Left lobe of liver (tissue), 2 donors: ENCODE measurements around the gene ARHGEF10L. TPM values are rescaled to one million over a fixed set of nuclear protein-coding genes. Genes with fewer than 3 reads are reported as not detected.
A peak's percentile ranks its signal among the peaks of the same experiment; 100 is the strongest.
"Not testable (repeated sequence)": the region's sequence is repeated elsewhere in the genome, so short reads cannot be mapped to it uniquely, and the experiment has no call there.

Source experiments
- ATAC-seq: fragments of 200-7000 bp; cut with Tn5 transposase; one replicate; pipeline ENCODE4 v1.9.1; 2020; ENCODE audit warnings: mild to moderate bottlenecking, moderate library complexity
- DNase-seq: peaks from one replicate; pipeline ENCODE4 v3.0.0-alpha.2; 2020; ENCODE audit warnings: low spot score
- total RNA-seq: library from RNA; stranded (reverse); gene quantifications from one replicate; pipeline ENCODE4 v1.2.1, GENCODE V29; 2021
- donor health status: DM: no; HTN: no; CAD: no; lungs with moderate emphysema.
- donor health status: DM: no; HTN: yes; CAD: no.

The ARHGEF10L gene
- total RNA-seq, 1 donor from 2014 or later = 126 TPM

GRCh38 chr1:17725811-17726582, 186.5 kb downstream of the ARHGEF10L start:
- ATAC-seq (no peak), DNase-seq (no peak)

- DNase-seq (no peak), ATAC-seq (no peak)
Observed at GRCh38 chr1:17728123-17728712, 188.7 kb downstream of the ARHGEF10L start.

GRCh38 chr1:17729248-17729647, 189.8 kb downstream of the ARHGEF10L start:
- ATAC-seq = no peak
- DNase-seq = no peak

- DNase-seq (no peak), ATAC-seq (no peak)
Observed at GRCh38 chr1:17729909-17730308, 190.4 kb downstream of the ARHGEF10L start.

GRCh38 chr1:17731460-17731859, 192.0 kb downstream of the ARHGEF10L start:
- DNase-seq = no peak
- ATAC-seq = no peak

- no peak for DNase-seq
- no peak for ATAC-seq
Observed at GRCh38 chr1:17732475-17732874, 193.0 kb downstream of the ARHGEF10L start.

DNA sequence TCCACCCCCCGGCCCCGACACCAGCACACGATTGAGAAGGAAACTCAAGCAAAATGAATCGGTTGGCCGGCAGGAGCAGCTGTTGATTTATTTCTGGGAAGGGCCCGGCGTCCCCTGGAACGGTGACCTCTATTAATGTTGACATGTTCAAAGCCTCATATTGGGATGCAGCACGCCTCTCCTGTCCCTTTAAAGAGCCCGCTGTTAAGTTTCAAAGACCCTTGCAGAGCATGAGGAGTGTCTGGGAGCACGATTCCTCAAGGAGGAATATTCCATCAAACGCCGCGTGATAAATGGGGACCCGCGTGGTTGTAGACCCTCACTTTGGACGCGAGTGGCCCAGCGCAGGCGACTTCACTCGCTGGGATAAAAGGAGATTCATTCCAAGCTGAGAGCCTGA, 194.2 kb downstream of the ARHGEF10L start:
- DNase-seq (no peak), ATAC-seq (no peak)

DNA sequence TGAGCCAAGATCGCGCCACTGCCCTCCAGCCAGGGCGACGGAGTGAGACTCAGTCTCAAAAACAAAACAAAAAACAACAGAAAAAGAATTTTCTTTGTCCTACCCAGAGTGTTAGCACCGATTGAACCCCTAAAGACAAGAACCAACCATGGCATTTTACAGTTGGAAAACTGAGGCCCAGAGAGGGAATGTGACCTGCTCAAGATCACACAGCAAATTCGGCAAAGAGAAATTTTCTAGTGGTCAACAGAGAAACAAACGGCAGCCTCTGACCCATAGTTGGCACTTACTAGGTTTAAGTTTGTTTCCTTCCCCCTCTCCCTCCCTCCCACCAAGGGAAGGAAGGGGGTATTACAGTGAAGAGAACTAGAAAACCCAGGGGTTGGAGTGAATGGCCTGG, 195.1 kb downstream of the ARHGEF10L start:
- ATAC-seq (no peak), DNase-seq (no peak)

DNA sequence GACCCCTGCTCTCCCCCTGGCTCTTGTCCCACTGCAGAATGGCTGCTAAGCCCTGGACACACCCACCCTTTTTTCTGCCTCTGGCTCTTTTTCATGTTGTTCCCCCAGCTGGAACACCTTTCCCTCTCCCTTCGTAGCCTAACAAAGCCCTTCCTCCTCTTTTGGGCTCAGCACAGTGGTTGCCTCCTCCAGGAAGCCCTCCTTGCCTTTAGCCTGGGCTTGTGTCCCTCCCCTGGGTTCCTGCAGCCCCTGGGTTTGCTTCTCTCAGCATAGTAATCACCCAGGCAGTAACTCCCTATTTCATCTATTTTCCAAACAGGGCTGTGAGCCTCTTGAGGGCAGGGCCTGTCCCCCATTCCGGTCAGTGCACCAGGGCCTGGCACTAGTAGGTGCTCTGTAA, 195.8 kb downstream of the ARHGEF10L start:
- ATAC-seq (no peak), DNase-seq (no peak)

- DNase-seq = no peak
- ATAC-seq = peak; percentile 82
Observed at GRCh38 chr1:17735793-17736192, 196.3 kb downstream of the ARHGEF10L start.

GRCh38 chr1:17736625-17737024, 197.1 kb downstream of the ARHGEF10L start:
- DNase-seq (no peak), ATAC-seq (no peak)

- ATAC-seq (no peak), DNase-seq (no peak)
Observed at GRCh38 chr1:17739050-17739449, 199.6 kb downstream of the ARHGEF10L start.

DNA sequence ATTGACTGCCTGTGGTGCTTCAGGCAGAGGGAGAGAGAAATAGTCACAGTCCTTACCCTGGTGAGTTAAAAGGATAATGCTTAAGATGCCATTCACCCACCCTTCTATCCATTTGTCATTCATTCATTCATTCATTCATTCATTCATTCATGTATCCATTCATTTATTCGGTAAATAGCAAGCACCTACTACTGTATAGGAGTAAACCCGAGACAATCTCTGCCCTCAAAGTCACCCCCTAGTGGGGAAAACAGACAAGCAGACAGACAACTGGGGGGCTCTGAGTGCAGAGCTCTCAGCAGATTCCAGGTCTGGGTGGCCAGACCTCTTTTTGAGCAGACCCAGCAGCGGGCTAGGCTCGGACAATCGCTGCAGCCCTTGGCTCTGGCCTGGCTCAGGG, 201.6 kb downstream of the ARHGEF10L start:
- DNase-seq (no peak), ATAC-seq (no peak)

- ATAC-seq (no peak), DNase-seq (no peak)
Observed at GRCh38 chr1:17742583-17742982, 203.1 kb downstream of the ARHGEF10L start.

GRCh38 chr1:17743008-17743647, 203.6 kb downstream of the ARHGEF10L start:
- DNase-seq (no peak), ATAC-seq (no peak)

DNA sequence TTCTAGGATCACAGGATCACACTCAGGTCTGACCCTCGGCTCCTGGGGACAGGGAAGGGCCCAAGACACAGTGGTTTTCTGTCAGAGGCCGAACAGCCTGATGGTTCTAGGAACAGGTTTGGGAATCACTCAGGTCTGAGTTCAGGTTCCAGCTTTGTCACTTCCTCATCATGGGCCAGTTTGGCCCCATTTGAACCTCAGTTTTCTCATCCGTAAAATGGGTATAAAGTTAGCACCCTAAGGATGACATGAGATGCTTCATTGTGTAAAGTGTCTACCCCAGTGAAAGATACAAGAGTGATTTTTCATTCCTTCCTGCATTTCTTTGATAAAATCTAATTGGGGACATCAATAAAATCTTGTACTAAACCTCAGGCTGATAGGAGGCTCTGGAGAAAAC, 204.4 kb downstream of the ARHGEF10L start:
- ATAC-seq = no peak
- DNase-seq = no peak

- DNase-seq = no peak
- no peak for ATAC-seq
Observed at GRCh38 chr1:17744666-17745478, 205.4 kb downstream of the ARHGEF10L start.

- DNase-seq (no peak), ATAC-seq (no peak)
Observed at GRCh38 chr1:17745479-17745955, 206.0 kb downstream of the ARHGEF10L start.

GRCh38 chr1:17746281-17746680, 206.8 kb downstream of the ARHGEF10L start:
- ATAC-seq, DNase-seq: not testable (repeated sequence)

- DNase-seq (no peak), ATAC-seq (no peak)
Observed at GRCh38 chr1:17746920-17747319, 207.4 kb downstream of the ARHGEF10L start.
